GM18526 (cell line): Measurements from ENCODE around the gene MCM7.

ENCODE experiments used
- POLR2A ChIP-seq: IDR thresholded peaks from 3 replicates; pipeline ENCODE4 v1.6.1; 2011; ENCODE audit not compliant: insufficient read length; ENCODE audit errors: extremely low read depth

MCM7 gene

GRCh38 chr7:100071018-100071723 lies 30.0 kb downstream of the MCM7 start:
- no peak for TF ChIP-seq POLR2A

- TF ChIP-seq POLR2A = no peak
Measured at GRCh38 chr7:100069991-100070390, 31.2 kb downstream of the MCM7 start.

GRCh38 chr7:100066953-100067352 lies 34.2 kb downstream of the MCM7 start:
- no peak for TF ChIP-seq POLR2A

- TF ChIP-seq POLR2A = no peak
Measured at GRCh38 chr7:100065452-100066186, 35.6 kb downstream of the MCM7 start.

GRCh38 chr7:100064162-100064561 lies 37.0 kb downstream of the MCM7 start:
- TF ChIP-seq POLR2A = no peak

- TF ChIP-seq POLR2A = no peak
Measured at GRCh38 chr7:100063376-100063775, 37.8 kb downstream of the MCM7 start.

GRCh38 chr7:100061518-100062193 lies 39.5 kb downstream of the MCM7 start:
- TF ChIP-seq POLR2A = no peak

GRCh38 chr7:100059251-100059739 lies 41.9 kb downstream of the MCM7 start:
- no peak for TF ChIP-seq POLR2A

GRCh38 chr7:100057006-100057405 lies 44.2 kb downstream of the MCM7 start:
- no peak for TF ChIP-seq POLR2A

GRCh38 chr7:100053215-100053614 lies 48.0 kb downstream of the MCM7 start:
- no peak for TF ChIP-seq POLR2A

- no peak for TF ChIP-seq POLR2A
Measured at GRCh38 chr7:100051611-100052010, 49.6 kb downstream of the MCM7 start.

- TF ChIP-seq POLR2A = peak; percentile 80
Measured at GRCh38 chr7:100049441-100050291, 51.5 kb downstream of the MCM7 start, which contains the start of gene ZSCAN21. TSS of gene ZSCAN21 (plus strand) at chr7:100049774. CDS start at chr7:100057007, 7,233 bp downstream.

- no peak for TF ChIP-seq POLR2A
Measured at GRCh38 chr7:100048680-100049079, 52.5 kb downstream of the MCM7 start.

GRCh38 chr7:100044718-100045117 lies 56.5 kb downstream of the MCM7 start:
- no peak for TF ChIP-seq POLR2A
